ENCODE measurements around the gene PIK3R6. TPM values are rescaled to one million over a fixed set of nuclear protein-coding genes. Genes with fewer than 3 reads are reported as not detected.

PIK3R6 gene
- total and polyA plus RNA-seq, 8 donors: 0.16 to 1.1 (median 0.23) TPM; not detected in 2

GRCh38 chr17:8875957-8876356 lies 8.5 kb upstream of the PIK3R6 start:
- WGBS, 2 donors: 62 to 74% methylated on average over 5 of the region's 5 CpGs
- H3K27ac ChIP-seq: no peak overlapping the region
- no peak overlapping the region for H3K4me3 ChIP-seq
- H3K9me3 ChIP-seq: no peaks in the 10 kb centered on the region
- no peak for ATAC-seq
- H3K27me3 ChIP-seq: no peaks in the 10 kb centered on the region
- no peaks in the 10 kb centered on the region for H3K36me3 ChIP-seq
- DNase-seq: no peak
- H3K4me1 ChIP-seq: no peaks in the 10 kb centered on the region
- intact Hi-C loops (cut with DNase I): no loop called here
- TF ChIP-seq CTCF (IDR thresholded peaks at IDR 0.05): no peak
- no peak for FAIRE-seq

- Histone ChIP-seq H3K4me3 (no peak overlapping the region), H3K36me3 (no peaks in the 10 kb centered on the region), H3K27ac (no peak overlapping the region), H3K9me3 (no peaks in the 10 kb centered on the region), H3K27me3 (no peaks in the 10 kb centered on the region), H3K4me1 (no peaks in the 10 kb centered on the region)
- TF ChIP-seq CTCF (IDR thresholded peaks at IDR 0.05): no peak
- 64 to 74% methylated on average over 12 of the region's 12 CpGs for WGBS, 2 donors
- DNase-seq (no peak), FAIRE-seq (no peak), ATAC-seq (no peak)
- intact Hi-C loops (cut with DNase I): no loop called here
Measured at GRCh38 chr17:8875436-8875835, 8.0 kb upstream of the PIK3R6 start.

- FAIRE-seq (no peak), DNase-seq (no peak), ATAC-seq (no peak)
- TF ChIP-seq CTCF (IDR thresholded peaks at IDR 0.05): no peak
- Histone ChIP-seq H3K4me3 (no peak overlapping the region), H3K36me3 (no peaks in the 10 kb centered on the region), H3K4me1 (no peaks in the 10 kb centered on the region), H3K27me3 (no peaks in the 10 kb centered on the region), H3K27ac (no peak overlapping the region), H3K9me3 (no peaks in the 10 kb centered on the region)
- WGBS, 2 donors: 40 to 48% methylated on average over 19 of the region's 19 CpGs
- intact Hi-C loops (cut with DNase I): no loop called here
Measured at GRCh38 chr17:8873801-8874715, 6.6 kb upstream of the PIK3R6 start.

GRCh38 chr17:8872705-8873435 lies 5.4 kb upstream of the PIK3R6 start:
- H3K27me3 ChIP-seq: no peaks in the 10 kb centered on the region
- FAIRE-seq (no peak), ATAC-seq (no peak)

More at GRCh38 chr17:8872705-8873435, 5.4 kb upstream of the PIK3R6 start:
- Histone ChIP-seq H3K9me3 (no peaks in the 10 kb centered on the region), H3K27ac (no peak overlapping the region), H3K4me3 (no peak overlapping the region), H3K4me1 (no peaks in the 10 kb centered on the region), H3K36me3 (no peaks in the 10 kb centered on the region)
- DNase-seq: no peak
- TF ChIP-seq CTCF (IDR thresholded peaks at IDR 0.05): no peak
- intact Hi-C loops (cut with DNase I): no loop called here
- 72 to 84% methylated on average over 17 of the region's 17 CpGs for WGBS, 2 donors

Data from pancreas (tissue), 10 donors.